Gastroesophageal sphincter (tissue), 2 donors: Measurements from ENCODE around the gene CATSPERE.

ENCODE experiments used
- POLR2A ChIP-seq, 2 donors: fragments of 450-650 bp; IDR thresholded peaks; one replicate each; pipeline ENCODE4 v1.6.1; 2017; ENCODE audit warnings: antibody characterized with exemption in 2 of 2, mild to moderate bottlenecking in 2 of 2, moderate library complexity in 1 of 2
- POLR2AphosphoS5 ChIP-seq: sonication (generic); formaldehyde crosslinking; IDR thresholded peaks from one replicate; pipeline ENCODE4 v1.6.1; 2017; ENCODE audit warnings: antibody characterized with exemption

- no peak for TF ChIP-seq POLR2AphosphoS5
- TF ChIP-seq POLR2A (IDR thresholded peaks at IDR 0.05), result no peak
Observed at GRCh38 chr1:244557565-244557964, 96.5 kb downstream of the CATSPERE start.
